DOHH2 (cell line): ENCODE measurements around the gene IL23R.

Experiments used
- H3F3A ChIP-seq: fragments of 200-600 bp; sonication (generic), shearing (Covaris generic); 2 replicates; pipeline ENCODE4 v1.6.0; 2016; ENCODE audit warnings: antibody characterized with exemption, mild to moderate bottlenecking; ENCODE audit not compliant: control insufficient read depth, insufficient read depth
- H3K27ac ChIP-seq: fragments of 200-600 bp; sonication (generic); 2 replicates; pipeline ENCODE4 v1.5.1; 2014; ENCODE audit warnings: low read depth, mild to moderate bottlenecking, low read length, moderate library complexity
- H3K27me3 ChIP-seq: fragments of 200-600 bp; sonication (generic); 2 replicates; pipeline ENCODE4 v1.6.1; 2014; ENCODE audit warnings: mild to moderate bottlenecking, low read length, mixed read lengths; ENCODE audit not compliant: control insufficient read depth
- H3K36me3 ChIP-seq: fragments of 200-600 bp; sonication (generic); 2 replicates; pipeline ENCODE4 v1.6.1; 2014; ENCODE audit warnings: mild to moderate bottlenecking, low read length, moderate library complexity, mixed read lengths; ENCODE audit not compliant: control insufficient read depth
- H3K4me1 ChIP-seq: fragments of 200-600 bp; sonication (generic); 2 replicates; pipeline ENCODE4 v1.6.1; 2014; ENCODE audit warnings: mild to moderate bottlenecking, low read length, mixed read lengths; ENCODE audit not compliant: control insufficient read depth
- H3K4me2 ChIP-seq: fragments of 200-600 bp; sonication (generic); 2 replicates; pipeline ENCODE4 v1.6.0; 2014; ENCODE audit warnings: mild to moderate bottlenecking, low read length, moderate library complexity
- H3K4me3 ChIP-seq: fragments of 200-600 bp; sonication (generic); 2 replicates; pipeline ENCODE4 v1.5.1; 2014; ENCODE audit warnings: mild to moderate bottlenecking, low read length, mixed read lengths
- H3K79me2 ChIP-seq: fragments of 200-600 bp; sonication (generic); 2 replicates; pipeline ENCODE4 v1.6.1; 2014; ENCODE audit warnings: mild to moderate bottlenecking, low read length, mixed read lengths; ENCODE audit not compliant: control insufficient read depth
- H3K9me2 ChIP-seq: fragments of 200-600 bp; sonication (generic); replicated peaks from 2 replicates; pipeline ENCODE4 v1.6.1; 2014; ENCODE audit warnings: mild to moderate bottlenecking, low read length, mixed read lengths; ENCODE audit not compliant: control insufficient read depth
- H3K9me3 ChIP-seq: fragments of 200-600 bp; sonication (generic); 2 replicates; pipeline ENCODE4 v1.6.1; 2014; ENCODE audit warnings: antibody characterized with exemption, low read length, mixed read lengths; ENCODE audit not compliant: control insufficient read depth, insufficient read depth
- H4K20me1 ChIP-seq: fragments of 200-600 bp; sonication (generic); 2 replicates; pipeline ENCODE4 v1.6.0; 2014; ENCODE audit warnings: low read depth, mild to moderate bottlenecking, antibody characterized with exemption, low read length, moderate library complexity; ENCODE audit not compliant: control insufficient read depth, insufficient read depth
- CTCF ChIP-seq: fragments of 200-600 bp; sonication (generic); IDR thresholded peaks from one replicate; pipeline ENCODE4 v1.5.1; 2014; ENCODE audit warnings: antibody characterized with exemption, mild to moderate bottlenecking, low read depth, low read length; ENCODE audit not compliant: poor library complexity, severe bottlenecking
- EZH2phosphoT487 ChIP-seq: fragments of 200-600 bp; sonication (generic); IDR thresholded peaks from 2 replicates; pipeline ENCODE4 v1.6.1; 2017; ENCODE audit warnings: borderline replicate concordance, mild to moderate bottlenecking, antibody characterized with exemption, low read length, moderate library complexity, mixed read lengths

The IL23R gene

DNA sequence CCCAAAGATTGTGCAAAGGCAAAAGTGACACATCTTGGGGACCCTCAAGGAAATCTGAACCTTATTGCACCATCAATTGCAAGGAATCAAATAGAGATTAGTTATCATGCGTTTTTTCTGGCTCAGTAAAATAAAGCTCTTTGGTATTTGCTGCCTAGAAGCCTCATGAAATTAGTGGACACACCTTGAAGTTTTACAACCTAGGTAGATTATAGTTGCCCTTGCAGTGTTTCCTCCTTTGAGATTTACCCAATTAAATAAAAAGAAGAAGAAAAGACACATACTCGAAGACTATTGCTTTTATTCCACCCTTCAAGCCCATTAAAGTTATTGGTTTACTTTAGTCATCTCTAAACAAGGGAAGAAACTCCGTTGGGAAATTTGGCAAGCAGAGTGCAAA lies 70.0 kb downstream of the IL23R start:
- Histone ChIP-seq H3K4me1 (no peaks in the 10 kb centered on the region), H4K20me1 (no peaks in the 10 kb centered on the region), H3K9me3 (no peaks in the 10 kb centered on the region), H3K4me3 (no peak overlapping the region), H3K9me2 (no peaks in the 10 kb centered on the region), H3F3A (no peaks in the 10 kb centered on the region), H3K27ac (no peak overlapping the region), H3K27me3 (no peaks in the 10 kb centered on the region), H3K36me3 (no peaks in the 10 kb centered on the region), H3K79me2 (no peaks in the 10 kb centered on the region), H3K4me2 (no peak overlapping the region)
- TF ChIP-seq EZH2phosphoT487 (no peak), CTCF (no peak)

GRCh38 chr1:67239738-67240137 lies 73.5 kb downstream of the IL23R start:
- no peaks in the 10 kb centered on the region for H3F3A ChIP-seq
- no peak overlapping the region for H3K27ac ChIP-seq
- TF ChIP-seq EZH2phosphoT487 (no peak), CTCF (no peak)
- no peaks in the 10 kb centered on the region for H3K9me2 ChIP-seq
- no peaks in the 10 kb centered on the region for H3K4me1 ChIP-seq
- no peaks in the 10 kb centered on the region for H3K27me3 ChIP-seq
- no peaks in the 10 kb centered on the region for H3K36me3 ChIP-seq
- no peak overlapping the region for H3K4me2 ChIP-seq
- H4K20me1 ChIP-seq: no peaks in the 10 kb centered on the region
- H3K79me2 ChIP-seq: no peaks in the 10 kb centered on the region
- no peaks in the 10 kb centered on the region for H3K9me3 ChIP-seq
- H3K4me3 ChIP-seq: no peak overlapping the region

DNA sequence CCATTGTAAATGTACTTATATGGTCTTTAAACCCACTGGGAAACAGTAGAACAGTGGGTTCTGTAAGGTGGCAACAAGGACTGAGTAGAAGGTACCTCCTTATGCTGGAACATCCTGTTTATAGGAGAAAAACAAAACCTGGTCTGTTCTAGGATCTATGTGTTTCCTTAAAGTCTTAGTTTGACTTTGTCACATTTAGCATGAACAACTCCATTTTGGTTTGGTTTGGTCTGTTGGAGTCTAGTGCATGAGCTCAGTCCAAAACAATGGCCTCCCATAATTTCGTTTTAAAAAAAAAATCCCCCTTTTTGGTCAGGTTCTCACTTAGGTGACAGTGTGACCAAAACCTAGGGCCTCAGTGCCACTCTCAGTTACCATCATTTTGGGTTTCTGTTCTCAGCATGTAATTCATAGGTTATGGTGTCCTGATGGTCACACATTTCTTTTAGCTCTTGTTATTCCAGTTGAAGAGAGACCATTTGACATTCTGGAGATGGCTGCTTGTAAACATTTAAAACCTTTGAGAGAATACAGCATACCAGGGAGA lies 75.0 kb downstream of the IL23R start:
- Histone ChIP-seq H3K4me1 (no peaks in the 10 kb centered on the region), H3F3A (no peaks in the 10 kb centered on the region), H3K27me3 (no peaks in the 10 kb centered on the region), H4K20me1 (no peaks in the 10 kb centered on the region), H3K27ac (no peak overlapping the region), H3K79me2 (no peaks in the 10 kb centered on the region), H3K4me2 (no peak overlapping the region), H3K4me3 (no peak overlapping the region), H3K9me2 (no peaks in the 10 kb centered on the region), H3K9me3 (no peaks in the 10 kb centered on the region), H3K36me3 (no peaks in the 10 kb centered on the region)
- TF ChIP-seq EZH2phosphoT487 (no peak), CTCF (no peak)

DNA sequence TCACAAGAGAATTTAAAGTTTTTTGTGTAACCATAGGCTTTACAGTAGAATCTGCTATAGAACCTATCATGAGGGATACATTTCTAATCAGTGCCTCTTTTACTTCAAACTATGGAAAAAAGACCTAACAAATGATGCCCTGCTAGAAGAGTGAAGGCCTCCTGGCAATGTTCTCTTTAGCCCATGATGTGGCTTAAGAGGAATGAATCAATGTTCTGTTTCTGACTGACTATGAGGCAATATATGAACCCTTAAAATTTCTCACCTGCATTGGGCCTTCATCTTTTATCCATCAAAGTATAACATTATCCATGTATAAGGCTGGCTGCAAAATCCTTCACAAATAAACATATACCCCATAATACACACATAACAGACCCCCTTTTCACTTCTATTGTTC lies 75.8 kb downstream of the IL23R start:
- Histone ChIP-seq H3K4me3 (no peak overlapping the region), H3K4me1 (no peaks in the 10 kb centered on the region), H3K36me3 (no peaks in the 10 kb centered on the region), H3K9me3 (no peaks in the 10 kb centered on the region), H3K27me3 (no peaks in the 10 kb centered on the region), H3K9me2 (no peaks in the 10 kb centered on the region), H3K4me2 (no peak overlapping the region), H4K20me1 (no peaks in the 10 kb centered on the region), H3K27ac (no peak overlapping the region), H3K79me2 (no peaks in the 10 kb centered on the region), H3F3A (no peaks in the 10 kb centered on the region)
- no peak for TF ChIP-seq CTCF
- TF ChIP-seq EZH2phosphoT487: no peak
